KMS-11 (cell line): ENCODE measurements around the gene PDE3A.

Source experiments
- H2AFZ ChIP-seq: fragments of 200-600 bp; sonication (generic); 2 replicates; pipeline ENCODE4 v1.6.1; 2016; ENCODE audit warnings: antibody characterized with exemption, mixed run types, low read depth
- H3K27ac ChIP-seq: fragments of 200-600 bp; sonication (generic); 2 replicates; pipeline ENCODE4 v1.6.1; 2016; ENCODE audit warnings: mild to moderate bottlenecking, mixed run types
- H3K27me3 ChIP-seq: fragments of 200-600 bp; sonication (generic); 2 replicates; pipeline ENCODE4 v1.6.1; 2017; ENCODE audit warnings: mild to moderate bottlenecking, low read depth, mixed run types, moderate library complexity; ENCODE audit not compliant: insufficient read depth
- H3K36me3 ChIP-seq: fragments of 200-600 bp; sonication (generic); 2 replicates; pipeline ENCODE4 v1.6.1; 2017; ENCODE audit warnings: mild to moderate bottlenecking, mixed run types; ENCODE audit not compliant: insufficient read depth
- H3K4me1 ChIP-seq: fragments of 200-600 bp; sonication (generic); 2 replicates; pipeline ENCODE4 v1.6.1; 2016; ENCODE audit warnings: mild to moderate bottlenecking, low read depth, mixed run types; ENCODE audit not compliant: poor library complexity, severe bottlenecking
- H3K4me2 ChIP-seq: fragments of 200-600 bp; sonication (generic); 2 replicates; pipeline ENCODE4 v1.7.0; 2016; ENCODE audit warnings: mild to moderate bottlenecking, mixed run types
- H3K4me3 ChIP-seq: fragments of 200-600 bp; sonication (generic); IDR thresholded peaks from 2 replicates; pipeline ENCODE4 v1.6.1; 2017; ENCODE audit warnings: low read depth, low read length, mixed read lengths; ENCODE audit not compliant: insufficient read depth
- H3K79me2 ChIP-seq: fragments of 200-600 bp; sonication (generic); 2 replicates; pipeline ENCODE4 v1.6.1; 2016; ENCODE audit warnings: low read depth, mixed run types; ENCODE audit not compliant: insufficient read depth
- H3K9ac ChIP-seq: fragments of 200-600 bp; sonication (generic); 2 replicates; pipeline ENCODE4 v1.6.1; 2016; ENCODE audit warnings: mild to moderate bottlenecking, mixed run types
- H4K20me1 ChIP-seq: fragments of 200-600 bp; sonication (generic); 2 replicates; pipeline ENCODE4 v1.6.1; 2016; ENCODE audit warnings: mild to moderate bottlenecking, mixed run types; ENCODE audit not compliant: insufficient read depth
- CTCF ChIP-seq: fragments of 200-600 bp; sonication (generic); conservative IDR thresholded peaks from 2 replicates; pipeline ENCODE4 v1.6.1; 2017; ENCODE audit warnings: low read depth, mild to moderate bottlenecking, antibody characterized with exemption, low read length, moderate library complexity, mixed read lengths

Gene PDE3A

DNA sequence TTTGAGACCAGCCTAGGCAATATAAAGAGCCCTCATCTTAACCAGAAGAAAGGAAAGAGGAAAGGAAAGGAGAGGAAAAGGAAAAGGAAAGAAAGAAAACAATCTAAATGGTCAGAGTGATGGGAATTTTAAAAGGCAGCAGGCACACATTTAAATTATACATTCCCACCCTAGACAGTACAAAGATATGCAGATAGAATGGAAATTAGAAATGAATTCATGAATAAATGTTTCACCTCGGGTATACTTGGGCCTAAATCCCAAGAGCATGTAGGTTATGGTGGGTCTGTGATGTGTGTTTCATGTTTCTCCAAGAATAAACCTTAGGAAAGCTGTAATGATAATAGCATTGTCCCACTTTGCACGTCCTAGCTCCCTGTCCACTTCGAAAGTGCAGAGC is 222.2 kb downstream of the PDE3A start:
- Histone ChIP-seq H3K79me2 (no peaks in the 10 kb centered on the region), H2AFZ (no peak overlapping the region), H3K27me3 (no peaks in the 10 kb centered on the region), H3K4me2 (no peak overlapping the region), H3K27ac (no peak overlapping the region), H3K4me1 (no peaks in the 10 kb centered on the region), H4K20me1 (no peaks in the 10 kb centered on the region), H3K9ac (no peak overlapping the region), H3K4me3 (no peak overlapping the region), H3K36me3 (no peaks in the 10 kb centered on the region)
- no peak for TF ChIP-seq CTCF

GRCh38 chr12:20592556-20592955 is 224.2 kb downstream of the PDE3A start:
- Histone ChIP-seq H3K4me2 (no peak overlapping the region), H3K4me1 (no peaks in the 10 kb centered on the region), H3K36me3 (no peaks in the 10 kb centered on the region), H2AFZ (no peak overlapping the region), H4K20me1 (no peaks in the 10 kb centered on the region), H3K27me3 (no peaks in the 10 kb centered on the region), H3K27ac (no peak overlapping the region), H3K9ac (no peak overlapping the region), H3K79me2 (no peaks in the 10 kb centered on the region), H3K4me3 (no peak overlapping the region)
- TF ChIP-seq CTCF, result no peak

DNA sequence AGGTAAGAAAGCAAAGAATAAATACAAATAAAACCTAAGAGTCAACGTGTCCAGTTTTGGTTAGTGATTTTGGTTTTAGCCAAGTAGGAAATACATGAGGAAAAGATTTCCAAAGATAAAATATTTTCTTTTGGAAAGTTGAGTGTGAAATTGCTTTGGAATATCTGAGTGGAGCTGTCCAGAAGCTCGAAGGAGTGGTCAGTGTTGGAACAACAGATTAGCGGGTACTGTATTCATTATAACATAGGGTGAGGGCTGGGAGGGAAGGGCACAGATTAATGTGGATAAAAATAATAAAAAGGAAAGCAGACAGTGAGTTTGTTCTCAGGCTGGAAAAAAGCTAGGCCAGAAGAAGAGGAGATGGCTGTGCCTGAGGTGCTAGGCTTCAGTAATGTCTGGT is 225.3 kb downstream of the PDE3A start:
- H2AFZ ChIP-seq, result no peak overlapping the region
- H3K36me3 ChIP-seq, result no peaks in the 10 kb centered on the region
- H3K4me2 ChIP-seq, result no peak overlapping the region
- no peaks in the 10 kb centered on the region for H3K79me2 ChIP-seq
- no peak overlapping the region for H3K27ac ChIP-seq
- H3K4me3 ChIP-seq, result no peak overlapping the region
- no peak overlapping the region for H3K9ac ChIP-seq
- no peaks in the 10 kb centered on the region for H3K27me3 ChIP-seq
- no peaks in the 10 kb centered on the region for H3K4me1 ChIP-seq
- no peak for TF ChIP-seq CTCF
- H4K20me1 ChIP-seq, result no peaks in the 10 kb centered on the region

DNA sequence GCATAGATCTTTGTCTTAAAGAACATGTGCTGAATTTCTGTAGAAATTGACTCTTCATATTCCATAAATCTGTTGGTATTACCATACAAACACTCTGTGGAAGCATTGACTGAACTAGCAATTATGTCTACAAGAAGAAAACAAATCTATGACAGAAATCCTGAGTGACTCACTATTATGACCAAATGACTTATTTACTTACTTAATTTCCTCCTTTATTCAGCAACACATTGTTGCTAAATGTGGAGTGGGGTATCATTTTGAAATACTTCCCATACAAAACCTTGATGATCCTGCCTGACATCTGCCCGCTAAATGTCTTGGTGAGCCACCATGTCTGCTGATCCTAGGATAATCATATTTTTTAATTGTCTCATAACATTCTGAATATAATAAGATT is 227.7 kb downstream of the PDE3A start:
- Histone ChIP-seq H3K79me2 (no peaks in the 10 kb centered on the region), H3K4me3 (no peak overlapping the region), H3K27me3 (no peaks in the 10 kb centered on the region), H4K20me1 (no peaks in the 10 kb centered on the region), H3K36me3 (no peaks in the 10 kb centered on the region), H3K4me2 (no peak overlapping the region), H2AFZ (no peak overlapping the region), H3K27ac (no peak overlapping the region), H3K4me1 (no peaks in the 10 kb centered on the region), H3K9ac (no peak overlapping the region)
- TF ChIP-seq CTCF, result no peak

GRCh38 chr12:20599757-20600156 is 231.4 kb downstream of the PDE3A start:
- no peaks in the 10 kb centered on the region for H4K20me1 ChIP-seq
- no peak overlapping the region for H3K4me3 ChIP-seq
- H3K27ac ChIP-seq, result no peak overlapping the region
- no peaks in the 10 kb centered on the region for H3K4me1 ChIP-seq
- H3K79me2 ChIP-seq, result no peaks in the 10 kb centered on the region
- no peak for TF ChIP-seq CTCF
- no peaks in the 10 kb centered on the region for H3K27me3 ChIP-seq
- no peak overlapping the region for H3K4me2 ChIP-seq
- H3K9ac ChIP-seq, result no peak overlapping the region
- no peak overlapping the region for H2AFZ ChIP-seq
- H3K36me3 ChIP-seq, result no peaks in the 10 kb centered on the region
